GM18909 (cell line): ENCODE results near the gene GRAMD2A.
"Not testable (repeated sequence)": the region's sequence is repeated elsewhere in the genome, so short reads cannot be mapped to it uniquely, and the experiment has no call there.

Source experiments
- ATAC-seq: cut with Tn5 transposase; IDR thresholded peaks from one replicate; pipeline ENCODE4 v1.9.1; 2021; ENCODE audit warnings: mild to moderate bottlenecking; ENCODE audit not compliant: unreplicated experiment, poor library complexity

The GRAMD2A gene

GRCh38 chr15:72192416-72192815 lies 5.2 kb downstream of the GRAMD2A start:
- ATAC-seq: no peak

- no peak for ATAC-seq
Observed at GRCh38 chr15:72189250-72189902, 8.2 kb downstream of the GRAMD2A start.

GRCh38 chr15:72184165-72184811 lies 13.3 kb downstream of the GRAMD2A start:
- ATAC-seq: no peak

- no peak for ATAC-seq
Observed at GRCh38 chr15:72183781-72184164, 13.8 kb downstream of the GRAMD2A start.

- ATAC-seq: no peak
Observed at GRCh38 chr15:72182673-72183072, 14.9 kb downstream of the GRAMD2A start.

- no peak for ATAC-seq
Observed at GRCh38 chr15:72182244-72182643, 15.3 kb downstream of the GRAMD2A start.

- ATAC-seq: no peak
Observed at GRCh38 chr15:72180761-72181324, 16.7 kb downstream of the GRAMD2A start.

- ATAC-seq: no peak
Observed at GRCh38 chr15:72179950-72180581, 17.5 kb downstream of the GRAMD2A start.

- ATAC-seq: no peak
Observed at GRCh38 chr15:72178976-72179585, 18.5 kb downstream of the GRAMD2A start.

GRCh38 chr15:72176743-72177142 lies 20.8 kb downstream of the GRAMD2A start:
- no peak for ATAC-seq

- ATAC-seq: no peak
Observed at GRCh38 chr15:72176159-72176558, 21.4 kb downstream of the GRAMD2A start.

- ATAC-seq: no peak
Observed at GRCh38 chr15:72175186-72176044, 22.2 kb downstream of the GRAMD2A start.

- no peak for ATAC-seq
Observed at GRCh38 chr15:72174551-72175165, 22.9 kb downstream of the GRAMD2A start.

GRCh38 chr15:72173864-72174550 lies 23.6 kb downstream of the GRAMD2A start:
- ATAC-seq: no peak

GRCh38 chr15:72173401-72173800 lies 24.2 kb downstream of the GRAMD2A start:
- no peak for ATAC-seq

- no peak for ATAC-seq
Observed at GRCh38 chr15:72172796-72173195, 24.8 kb downstream of the GRAMD2A start.

GRCh38 chr15:72171978-72172377 lies 25.6 kb downstream of the GRAMD2A start:
- not testable (repeated sequence) for ATAC-seq

- ATAC-seq: no peak
Observed at GRCh38 chr15:72170691-72171090, 26.9 kb downstream of the GRAMD2A start.
